ENCODE measurements around the gene MEIKIN. TPM values are rescaled to one million over a fixed set of nuclear protein-coding genes. Genes with fewer than 3 reads are reported as not detected.

MEIKIN gene
- total RNA-seq, 1 donor from 2014 or later, result not detected

DNA sequence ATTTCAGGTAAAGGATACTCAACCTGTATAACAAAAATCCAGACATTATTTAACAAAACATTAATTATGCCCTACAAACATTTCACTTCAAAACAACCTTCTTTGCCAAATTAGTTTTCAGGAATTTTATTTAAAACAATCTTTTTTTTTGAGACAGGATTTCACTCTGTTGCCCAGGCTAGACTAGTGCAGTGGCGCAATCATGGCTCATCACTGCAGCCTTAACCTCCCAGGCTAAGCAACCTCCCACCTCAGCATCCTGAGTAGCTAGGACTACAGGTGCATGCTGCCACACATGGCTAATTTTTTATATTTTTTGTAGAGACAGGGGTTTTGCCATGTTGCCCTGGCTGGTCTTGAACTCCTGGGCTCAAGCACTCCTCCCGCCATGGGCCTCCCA is 152.6 kb downstream of the MEIKIN start:
- Mint-ChIP-seq H3K27ac (ENCODE audit: unreplicated experiment) (no peak overlapping the region), H3K4me1 (ENCODE audit: low read depth, unreplicated experiment) (peaks cover 10% of the 10 kb centered on the region), H3K9me3 (ENCODE audit: unreplicated experiment) (no peaks in the 10 kb centered on the region), H3K36me3 (ENCODE audit: unreplicated experiment) (no peaks in the 10 kb centered on the region), H3K27me3 (ENCODE audit: unreplicated experiment) (peaks cover 2% of the 10 kb centered on the region), H3K4me3 (ENCODE audit: unreplicated experiment) (no peak overlapping the region)
- TF ChIP-seq, protein P1, sequence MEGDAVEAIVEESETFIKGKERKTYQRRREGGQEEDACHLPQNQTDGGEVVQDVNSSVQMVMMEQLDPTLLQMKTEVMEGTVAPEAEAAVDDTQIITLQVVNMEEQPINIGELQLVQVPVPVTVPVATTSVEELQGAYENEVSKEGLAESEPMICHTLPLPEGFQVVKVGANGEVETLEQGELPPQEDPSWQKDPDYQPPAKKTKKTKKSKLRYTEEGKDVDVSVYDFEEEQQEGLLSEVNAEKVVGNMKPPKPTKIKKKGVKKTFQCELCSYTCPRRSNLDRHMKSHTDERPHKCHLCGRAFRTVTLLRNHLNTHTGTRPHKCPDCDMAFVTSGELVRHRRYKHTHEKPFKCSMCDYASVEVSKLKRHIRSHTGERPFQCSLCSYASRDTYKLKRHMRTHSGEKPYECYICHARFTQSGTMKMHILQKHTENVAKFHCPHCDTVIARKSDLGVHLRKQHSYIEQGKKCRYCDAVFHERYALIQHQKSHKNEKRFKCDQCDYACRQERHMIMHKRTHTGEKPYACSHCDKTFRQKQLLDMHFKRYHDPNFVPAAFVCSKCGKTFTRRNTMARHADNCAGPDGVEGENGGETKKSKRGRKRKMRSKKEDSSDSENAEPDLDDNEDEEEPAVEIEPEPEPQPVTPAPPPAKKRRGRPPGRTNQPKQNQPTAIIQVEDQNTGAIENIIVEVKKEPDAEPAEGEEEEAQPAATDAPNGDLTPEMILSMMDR (IDR thresholded peaks at IDR 0.05; ENCODE audit: partially characterized antibody, unreplicated experiment), result no peak
- DNase-seq, result no peak

DNA sequence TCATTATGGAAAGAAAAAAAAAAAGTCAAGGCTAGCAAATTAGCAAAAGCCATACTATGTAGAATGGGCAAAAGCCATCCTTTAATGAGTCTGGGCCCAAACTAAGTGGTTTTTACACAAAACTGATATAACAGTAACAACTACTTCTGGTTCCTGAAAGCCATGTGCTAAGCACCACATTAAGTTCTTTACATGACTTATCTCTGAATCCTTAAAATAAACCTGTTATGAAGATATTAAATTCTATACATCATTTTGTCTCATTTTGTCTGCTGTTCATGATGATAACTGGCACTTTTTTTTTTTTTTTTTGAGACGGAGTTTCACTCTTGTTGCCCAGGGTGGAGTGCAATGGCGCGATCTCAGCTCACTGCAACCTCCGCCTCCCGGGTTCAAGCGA is 153.6 kb downstream of the MEIKIN start:
- H3K9me3 Mint-ChIP-seq (ENCODE audit: unreplicated experiment), result no peaks in the 10 kb centered on the region
- H3K4me1 Mint-ChIP-seq (ENCODE audit: low read depth, unreplicated experiment), result peaks cover 10% of the 10 kb centered on the region
- H3K4me3 Mint-ChIP-seq (ENCODE audit: unreplicated experiment), result no peak overlapping the region
- DNase-seq, result no peak
- TF ChIP-seq, protein P1 (IDR thresholded peaks at IDR 0.05; ENCODE audit: partially characterized antibody, unreplicated experiment), result no peak
- H3K27ac Mint-ChIP-seq (ENCODE audit: unreplicated experiment), result no peak overlapping the region
- peaks cover 2% of the 10 kb centered on the region for H3K27me3 Mint-ChIP-seq (ENCODE audit: unreplicated experiment)
- no peaks in the 10 kb centered on the region for H3K36me3 Mint-ChIP-seq (ENCODE audit: unreplicated experiment)

DNA sequence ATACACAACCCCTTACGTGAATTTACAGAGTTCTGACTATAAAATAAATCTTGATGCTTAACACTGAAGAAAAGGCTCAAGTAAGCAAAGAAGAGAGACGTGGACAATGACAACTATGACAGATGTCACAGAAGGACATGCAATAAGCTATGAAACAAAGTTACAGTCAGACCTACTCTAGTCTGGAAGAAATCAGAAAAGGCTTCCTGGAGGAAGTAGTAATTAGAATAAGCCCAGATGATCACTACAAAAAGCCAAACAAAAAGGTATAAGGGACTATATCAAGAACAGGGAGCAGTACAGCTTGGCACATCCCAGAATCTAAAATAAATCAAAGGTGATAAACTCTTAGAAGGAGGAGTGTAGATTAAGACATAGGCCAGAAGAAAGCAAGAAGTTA is 154.9 kb downstream of the MEIKIN start:
- TF ChIP-seq, protein P1 (IDR thresholded peaks at IDR 0.05; ENCODE audit: partially characterized antibody, unreplicated experiment), result no peak
- no peaks in the 10 kb centered on the region for H3K9me3 Mint-ChIP-seq (ENCODE audit: unreplicated experiment)
- H3K27me3 Mint-ChIP-seq (ENCODE audit: unreplicated experiment), result no peaks in the 10 kb centered on the region
- H3K4me1 Mint-ChIP-seq (ENCODE audit: low read depth, unreplicated experiment), result peaks cover 8% of the 10 kb centered on the region
- no peak overlapping the region for H3K4me3 Mint-ChIP-seq (ENCODE audit: unreplicated experiment)
- H3K27ac Mint-ChIP-seq (ENCODE audit: unreplicated experiment), result no peak overlapping the region
- H3K36me3 Mint-ChIP-seq (ENCODE audit: unreplicated experiment), result no peaks in the 10 kb centered on the region
- no peak for DNase-seq

DNA sequence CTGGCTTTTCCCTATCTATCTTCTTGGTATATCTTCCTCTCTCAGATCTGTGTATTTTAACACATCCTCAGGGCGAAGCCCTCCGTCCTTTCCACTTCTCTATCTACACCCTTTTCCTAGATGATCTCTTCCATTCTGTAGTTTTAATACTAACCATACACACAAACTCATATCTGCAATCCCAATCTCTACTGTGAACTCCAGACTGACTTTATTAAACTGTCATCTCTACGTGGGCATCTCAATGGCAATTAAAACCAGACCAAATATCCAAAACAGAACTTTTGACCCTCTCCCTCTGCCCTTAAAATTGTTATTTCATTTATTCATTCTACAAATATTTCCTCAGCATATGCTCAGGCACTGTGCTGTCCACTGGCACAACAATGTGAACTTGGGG is 155.7 kb downstream of the MEIKIN start:
- H3K27ac Mint-ChIP-seq (ENCODE audit: unreplicated experiment), result no peak overlapping the region
- H3K27me3 Mint-ChIP-seq (ENCODE audit: unreplicated experiment), result no peaks in the 10 kb centered on the region
- peaks cover 4% of the 10 kb centered on the region for H3K4me1 Mint-ChIP-seq (ENCODE audit: low read depth, unreplicated experiment)
- DNase-seq, result no peak
- TF ChIP-seq, protein P1 (IDR thresholded peaks at IDR 0.05; ENCODE audit: partially characterized antibody, unreplicated experiment), result no peak
- no peaks in the 10 kb centered on the region for H3K9me3 Mint-ChIP-seq (ENCODE audit: unreplicated experiment)
- no peaks in the 10 kb centered on the region for H3K36me3 Mint-ChIP-seq (ENCODE audit: unreplicated experiment)
- no peak overlapping the region for H3K4me3 Mint-ChIP-seq (ENCODE audit: unreplicated experiment)

DNA sequence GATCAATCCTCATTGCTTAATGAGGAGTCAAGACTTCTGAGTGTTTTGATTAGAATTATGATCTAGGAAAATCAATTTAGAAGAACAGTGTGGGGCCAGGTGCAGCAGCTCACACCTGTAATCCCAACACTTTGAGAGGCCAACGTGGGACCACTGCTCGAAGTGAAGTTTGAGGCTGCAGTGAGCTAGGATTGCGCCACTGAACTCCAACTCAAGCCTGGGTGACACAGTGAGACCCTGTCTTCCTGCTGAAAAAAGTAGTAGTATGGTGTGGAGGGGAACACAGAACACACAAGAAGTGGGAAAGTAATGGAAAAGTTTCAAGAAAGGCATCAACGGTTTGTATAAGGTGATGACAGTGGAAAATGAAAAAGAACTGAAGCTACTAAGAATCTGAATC is 157.7 kb downstream of the MEIKIN start:
- TF ChIP-seq, protein P1 (IDR thresholded peaks at IDR 0.05; ENCODE audit: partially characterized antibody, unreplicated experiment), result no peak

More for the DNA sequence above, 157.7 kb downstream of the MEIKIN start:
- Mint-ChIP-seq H3K4me3 (ENCODE audit: unreplicated experiment) (no peak overlapping the region), H3K36me3 (ENCODE audit: unreplicated experiment) (no peaks in the 10 kb centered on the region), H3K27ac (ENCODE audit: unreplicated experiment) (no peak overlapping the region), H3K4me1 (ENCODE audit: low read depth, unreplicated experiment) (no peaks in the 10 kb centered on the region), H3K9me3 (ENCODE audit: unreplicated experiment) (no peaks in the 10 kb centered on the region), H3K27me3 (ENCODE audit: unreplicated experiment) (no peaks in the 10 kb centered on the region)
- DNase-seq, result no peak
